SK-N-SH (cell line): Measurements from ENCODE around the gene ELFN2. TPM values are rescaled to one million over a fixed set of nuclear protein-coding genes. Genes with fewer than 3 reads are reported as not detected.

Source experiments
- CTCF ChIA-PET: fragments of 300-600, 350-600 bp; formaldehyde crosslinking; extraction: SDS; loops from one replicate; lab custom pipeline; 2021; lab: Yijun Ruan, JAX
- POLR2A ChIA-PET: fragments of 350-600 bp; sonication (Branson Sonifier 250); formaldehyde crosslinking; extraction: SDS; loops from one replicate; lab custom pipeline; 2020; ENCODE audit warnings: antibody characterized with exemption, inconsistent platforms; lab: Yijun Ruan, JAX
- DNase-seq: peaks from one replicate; pipeline ENCODE4 v3.0.0; 2012
- H2AFZ ChIP-seq: fragments of 200-600 bp; sonication (generic); 2 replicates; pipeline ENCODE4 v1.8.1; 2016; ENCODE audit warnings: antibody characterized with exemption, mild to moderate bottlenecking, low read depth
- H3F3A ChIP-seq: fragments of 200-600 bp; sonication (generic); replicated peaks from 2 replicates; pipeline ENCODE3; 2016; ENCODE audit warnings: antibody characterized with exemption, mild to moderate bottlenecking; ENCODE audit not compliant: insufficient read depth
- H3K27ac ChIP-seq, 2 experiments: fragments of 200-500 bp in 1 of 2; fragments of 200-600 bp in 1 of 2; sonication (Bioruptor generic) in 1 of 2; sonication (generic), shearing (Covaris generic) in 1 of 2; 2 replicates each; pipeline versions ENCODE4 v1.5.1 to v1.6.1; 2014 to 2016; ENCODE audit warnings: low read depth in 2 of 2, inconsistent platforms in 1 of 2, low read length in 1 of 2, mild to moderate bottlenecking in 1 of 2, mixed read lengths in 1 of 2
- H3K27me3 ChIP-seq: fragments of 200-600 bp; sonication (generic), shearing (Covaris generic); 2 replicates; pipeline ENCODE4 v1.6.1; 2016; ENCODE audit warnings: mixed run types; ENCODE audit not compliant: insufficient read depth
- H3K36me3 ChIP-seq, 2 experiments: fragments of 200-500 bp in 1 of 2; fragments of 200-600 bp in 1 of 2; sonication (Bioruptor generic) in 1 of 2; sonication (generic) in 1 of 2; replicated peaks in 1 of 2; 2 replicates each; pipeline versions ENCODE3 to v1.5.1; 2014 to 2016; ENCODE audit warnings: low read length in 1 of 2, mild to moderate bottlenecking in 1 of 2; ENCODE audit not compliant: insufficient read depth in 2 of 2, control insufficient read depth in 1 of 2
- H3K4me1 ChIP-seq, 2 experiments: fragments of 200-500 bp in 1 of 2; fragments of 200-600 bp in 1 of 2; sonication (Bioruptor generic) in 1 of 2; sonication (generic), shearing (Covaris generic) in 1 of 2; 2 replicates each; pipeline versions ENCODE4 v1.5.1 to v1.6.1; 2014 to 2016; ENCODE audit warnings: low read depth in 1 of 2, low read length in 1 of 2, mixed run types in 1 of 2; ENCODE audit not compliant: insufficient read depth in 2 of 2, control insufficient read depth in 1 of 2
- H3K4me2 ChIP-seq: fragments of 200-600 bp; sonication (generic), shearing (Covaris generic); 2 replicates; pipeline ENCODE4 v1.6.1; 2017; ENCODE audit warnings: mixed run types
- H3K4me3 ChIP-seq, 2 experiments: fragments of 200-500 bp in 1 of 2; fragments of 200-600 bp in 1 of 2; sonication (Bioruptor generic) in 1 of 2; sonication (generic), shearing (Covaris generic) in 1 of 2; 2 replicates each; pipeline versions ENCODE4 v1.5.1 to v1.8.1; 2014 to 2016; ENCODE audit warnings: low read depth in 2 of 2, inconsistent platforms in 1 of 2, low read length in 1 of 2, mild to moderate bottlenecking in 1 of 2, mixed read lengths in 1 of 2, moderate library complexity in 1 of 2
- H3K79me2 ChIP-seq: fragments of 200-600 bp; sonication (generic); 2 replicates; pipeline ENCODE4 v1.8.1; 2017; ENCODE audit warnings: mild to moderate bottlenecking; ENCODE audit not compliant: insufficient read depth
- H3K9ac ChIP-seq: fragments of 200-600 bp; sonication (generic); 2 replicates; pipeline ENCODE4 v1.6.1; 2017; ENCODE audit warnings: mixed run types
- H3K9me2 ChIP-seq: fragments of 200-600 bp; sonication (generic); 2 replicates; pipeline ENCODE4 v1.6.1; 2017; ENCODE audit warnings: mixed run types
- H3K9me3 ChIP-seq: fragments of 200-600 bp; sonication (generic); 2 replicates; pipeline ENCODE4 v1.6.1; 2017; ENCODE audit warnings: mixed run types, mild to moderate bottlenecking, moderate library complexity
- H4K20me1 ChIP-seq: fragments of 200-600 bp; sonication (generic); 2 replicates; pipeline ENCODE4 v1.6.1; 2017; ENCODE audit warnings: mild to moderate bottlenecking, mixed run types; ENCODE audit not compliant: insufficient read depth
- CTCF ChIP-seq: fragments of 200-600 bp; sonication (generic); IDR thresholded peaks from 2 replicates; pipeline ENCODE4 v1.6.1; 2017; ENCODE audit warnings: antibody characterized with exemption, mild to moderate bottlenecking, moderate library complexity
- FOXJ3 ChIP-seq: sonication (generic); formaldehyde crosslinking; IDR thresholded peaks from 2 replicates; pipeline ENCODE4 v1.5.1; 2020; ENCODE audit warnings: mild to moderate bottlenecking, missing genetic modification reagents
- GATA2 ChIP-seq: sonication (generic); formaldehyde crosslinking; IDR thresholded peaks from 2 replicates; pipeline ENCODE4 v1.5.0; 2020; ENCODE audit warnings: mild to moderate bottlenecking, missing genetic modification reagents
- JUND ChIP-seq: IDR thresholded peaks from 2 replicates; pipeline ENCODE4 v1.4.0; 2012
- MAX ChIP-seq: IDR thresholded peaks from 2 replicates; pipeline ENCODE4 v1.4.0; 2012; ENCODE audit warnings: low read depth
- POLR2AphosphoS5 ChIP-seq: IDR thresholded peaks from 2 replicates; pipeline ENCODE4 v1.6.1; 2012; ENCODE audit warnings: low read depth, low read length
- RAD21 ChIP-seq: IDR thresholded peaks from 2 replicates; pipeline ENCODE4 v1.6.1; 2012; ENCODE audit warnings: mild to moderate bottlenecking, low read length
- REST ChIP-seq: IDR thresholded peaks from 2 replicates; pipeline ENCODE4 v1.6.1; 2012; ENCODE audit warnings: mild to moderate bottlenecking, low read depth, low read length, moderate library complexity
- RXRA ChIP-seq: IDR thresholded peaks from 2 replicates; pipeline ENCODE4 v1.4.0; 2012; ENCODE audit warnings: low read depth, mild to moderate bottlenecking, borderline replicate concordance
- SMC3 ChIP-seq: IDR thresholded peaks from 2 replicates; pipeline ENCODE4 v1.6.1; 2012; ENCODE audit warnings: low read depth, low read length, improper control_type of control experiment
- YY1 ChIP-seq: IDR thresholded peaks from 2 replicates; pipeline ENCODE4 v1.4.0; 2012; ENCODE audit warnings: low read depth, mild to moderate bottlenecking
- WGBS: methylation state at CpG from one replicate; pipeline ENCODE4 v1.1.6; 2017; ENCODE audit warnings: low lambda C conversion rate; 5-methylcytosine and 5-hydroxymethylcytosine counted together
- polyA plus RNA-seq, 3 experiments: library from polyadenylated mRNA; depleted of rRNA; stranded (reverse); fragments of >200 nt; gene quantifications; 2 replicates each; pipeline ENCODE4 v1.2.3, GENCODE V29; 2012

The ELFN2 gene
- polyA plus RNA-seq, 1 of the 3 experiments (the other 2 are of a cell fraction), result 2.8 TPM

GRCh38 chr22:37457093-37457893, 30.0 kb upstream of the ELFN2 start:
- Histone ChIP-seq H3K27ac (no peak overlapping the region), H3F3A (peaks cover 11% of the 10 kb centered on the region), H3K9ac (no peak overlapping the region), H3K27me3 (no peaks in the 10 kb centered on the region), H3K79me2 (no peaks in the 10 kb centered on the region), H3K4me3 (no peak overlapping the region; a peak in 1 of 4 replicates), H3K4me2 (no peak overlapping the region), H3K9me2 (no peaks in the 10 kb centered on the region), H2AFZ (no peak overlapping the region), H3K9me3 (no peaks in the 10 kb centered on the region), H3K4me1 (peaks cover 8 to 16% of the 10 kb centered on the region in 2 experiments; a peak in 2 of 4 replicates), H3K36me3 (no peaks in the 10 kb centered on the region), H4K20me1 (no peaks in the 10 kb centered on the region)
- ChIA-PET POLR2A (no interaction called here), CTCF (interaction anchor here (0.6 to 9.3 kb wide), 44 partner anchors 8 to 251 kb away, joined by 3 to 203 read pairs (median 4); partner anchors contain the start of genes CARD10, ELFN2 and RAC2)
- no peak for TF ChIP-seq GATA2
- TF ChIP-seq YY1, result no peak
- TF ChIP-seq MAX, result no peak
- TF ChIP-seq JUND, result no peak
- peak; percentile 97 for TF ChIP-seq SMC3
- TF ChIP-seq RAD21, result peak; percentile 98
- TF ChIP-seq REST, result no peak
- peak; percentile 96 for TF ChIP-seq CTCF
- no peak for TF ChIP-seq POLR2AphosphoS5
- TF ChIP-seq RXRA, result no peak
- TF ChIP-seq FOXJ3 (CRISPR knock-in tag), result no peak
- DNase-seq, result peak; percentile 85
- 26% methylated on average over 2 of the region's 4 CpGs for WGBS
